Fibroblast of lung (primary cell): ENCODE results near the gene PTOV1. TPM values are rescaled to one million over a fixed set of nuclear protein-coding genes. Genes with fewer than 3 reads are reported as not detected.

Source experiments
- DNase-seq, 2 donors: peaks; one replicate each; pipeline versions ENCODE4 v3.0.0 to v3.0.0-alpha.2; 2010; ENCODE audit warnings: low read depth in 2 of 2
- H2AFZ ChIP-seq: 2 replicates; pipeline ENCODE4 v1.5.1; 2012; ENCODE audit warnings: low read length, control low read depth, inconsistent platforms
- H3K27ac ChIP-seq: 2 replicates; pipeline ENCODE4 v1.5.1; 2011; ENCODE audit warnings: low read length, control low read depth; ENCODE audit not compliant: insufficient read depth
- H3K27me3 ChIP-seq: 2 replicates; pipeline ENCODE4 v1.5.1; 2011; ENCODE audit warnings: mild to moderate bottlenecking, low read length; ENCODE audit not compliant: control insufficient read depth, insufficient read depth
- H3K36me3 ChIP-seq: 2 replicates; pipeline ENCODE4 v1.5.1; 2011; ENCODE audit warnings: low read length; ENCODE audit not compliant: control insufficient read depth, insufficient read depth
- H3K4me1 ChIP-seq: 2 replicates; pipeline ENCODE4 v1.5.1; 2011; ENCODE audit warnings: low read length; ENCODE audit not compliant: control insufficient read depth, insufficient read depth; ENCODE audit errors: extremely low read depth
- H3K4me2 ChIP-seq: 2 replicates; pipeline ENCODE4 v1.5.1; 2011; ENCODE audit warnings: low read length, control low read depth; ENCODE audit not compliant: insufficient read depth; ENCODE audit errors: extremely low read depth
- H3K4me3 ChIP-seq, 4 experiments: fragments of 200-600 bp in 1 of 4; sonication (generic) in 1 of 4; replicated peaks in 1 of 4; 2 replicates each; pipeline ENCODE4 v1.5.1; 2011 to 2016; ENCODE audit warnings: low read length in 4 of 4, low read depth in 3 of 4, mild to moderate bottlenecking in 3 of 4, control low read depth in 2 of 4, inconsistent platforms in 1 of 4, mixed read lengths in 1 of 4; ENCODE audit not compliant: insufficient read depth in 1 of 4; ENCODE audit errors: control extremely low read depth in 1 of 4
- H3K79me2 ChIP-seq: 2 replicates; pipeline ENCODE4 v1.5.1; 2012; ENCODE audit warnings: mild to moderate bottlenecking, low read length, inconsistent platforms; ENCODE audit not compliant: control insufficient read depth, insufficient read depth
- H3K9ac ChIP-seq: 2 replicates; pipeline ENCODE4 v1.5.1; 2011; ENCODE audit warnings: mild to moderate bottlenecking, low read length, control low read depth; ENCODE audit not compliant: insufficient read depth
- H3K9me3 ChIP-seq: 2 replicates; pipeline ENCODE4 v1.5.1; 2012; ENCODE audit warnings: low read depth, low read length; ENCODE audit not compliant: control insufficient read depth, insufficient read depth
- H4K20me1 ChIP-seq: 2 replicates; pipeline ENCODE4 v1.5.1; 2011; ENCODE audit warnings: low read length; ENCODE audit not compliant: control insufficient read depth, insufficient read depth; ENCODE audit errors: extremely low read depth
- CTCF ChIP-seq, 2 donors: IDR thresholded peaks in 1 of 2; conservative IDR thresholded peaks in 1 of 2; 1 replicate in 1 of 2; 2 replicates in 1 of 2; pipeline ENCODE4 v1.5.1; 2011 to 2012; ENCODE audit warnings: low read length in 2 of 2, control low read depth in 1 of 2, inconsistent platforms in 1 of 2, low read depth in 1 of 2, mild to moderate bottlenecking in 1 of 2
- EZH2 ChIP-seq: IDR thresholded peaks from 2 replicates; pipeline ENCODE4 v1.5.1; 2012; ENCODE audit warnings: low read length, control low read depth, mild to moderate bottlenecking; ENCODE audit errors: missing control alignments
- polyA plus RNA-seq, 2 donors: library from polyadenylated mRNA; depleted of rRNA in 1 of 2; stranded (reverse) in 1 of 2; unstranded in 1 of 2; fragments of >200 nt; gene quantifications; 2 replicates each; pipeline ENCODE4 v1.2.1, GENCODE V29; 2011 to 2012; ENCODE audit warnings: missing spikeins in 1 of 2
- total RNA-seq: library from RNA; depleted of rRNA; stranded (reverse); fragments of >200 nt; gene quantifications from 2 replicates; pipeline ENCODE4 v1.2.1, GENCODE V29; 2014

Gene PTOV1
- total and polyA plus RNA-seq, 2 donors (not counting 1 experiment from before 2014, with no cell fraction given) = 41.1 to 56.0 TPM

GRCh38 chr19:49857838-49858087 is 6.8 kb downstream of the PTOV1 start:
- Histone ChIP-seq H3K4me1 (peaks cover 6% of the 10 kb centered on the region), H3K27ac (no peak overlapping the region), H2AFZ (no peak overlapping the region), H3K27me3 (no peaks in the 10 kb centered on the region), H3K4me3 (no peak overlapping the region), H3K79me2 (peaks cover 15% of the 10 kb centered on the region), H4K20me1 (no peaks in the 10 kb centered on the region), H3K9ac (no peak overlapping the region), H3K36me3 (peaks cover 46% of the 10 kb centered on the region), H3K4me2 (no peak overlapping the region), H3K9me3 (no peaks in the 10 kb centered on the region)
- DNase-seq = no peak
- no peak for TF ChIP-seq CTCF (conservative IDR thresholded peaks at IDR 0.05 in 1 of 2, IDR thresholded peaks at IDR 0.05 in 1 of 2; ENCODE audit: low read depth in 1 of 2, low read length in 2 of 2)
- no peak for TF ChIP-seq EZH2

DNA sequence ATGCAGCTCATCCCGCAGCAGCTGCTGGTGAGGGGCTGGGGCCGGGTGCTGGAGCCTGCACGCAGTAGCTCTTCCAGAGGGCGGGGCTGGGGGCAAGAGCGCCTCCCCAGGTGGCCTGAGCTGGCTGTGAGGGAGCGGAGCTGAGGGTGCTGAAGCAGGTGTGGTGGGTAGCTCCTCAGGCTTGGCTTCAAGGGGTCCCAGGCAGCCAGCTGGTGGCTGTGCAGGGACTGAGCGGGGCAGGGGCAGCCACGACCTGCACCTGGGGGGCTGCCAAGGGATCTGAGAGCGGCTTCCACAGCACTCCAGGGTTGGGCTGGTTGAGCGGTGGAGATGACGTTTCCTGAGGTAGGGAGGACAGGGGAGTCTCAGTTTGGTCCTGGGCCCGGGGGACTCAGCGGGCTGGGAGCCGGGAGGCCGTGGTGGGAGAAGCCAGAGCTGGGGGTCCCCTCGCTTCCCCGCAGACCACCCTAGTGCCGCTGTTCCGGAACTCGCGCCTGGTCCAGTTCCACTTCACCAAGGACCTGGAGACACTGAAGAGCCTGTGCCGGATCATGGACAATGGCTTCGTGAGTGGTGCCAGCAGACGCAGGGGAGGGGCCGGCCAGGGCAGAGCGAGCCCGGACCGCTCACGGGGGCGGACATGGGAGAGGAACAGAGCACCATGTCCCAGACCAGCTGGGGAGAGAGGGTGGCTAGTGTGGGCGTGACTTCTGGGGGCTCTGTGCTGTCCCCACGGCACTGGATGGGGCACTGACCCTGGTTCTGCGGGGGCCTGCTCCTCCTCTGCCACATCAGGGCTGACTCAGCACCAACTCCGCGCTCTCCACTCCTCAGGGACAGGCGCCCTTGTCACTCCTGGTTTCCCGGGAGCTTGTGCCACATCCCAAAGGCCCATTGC is 7.4 kb downstream of the PTOV1 start:
- Histone ChIP-seq H3K9ac (no peak overlapping the region), H3K9me3 (no peaks in the 10 kb centered on the region), H3K27me3 (no peaks in the 10 kb centered on the region), H3K36me3 (peaks cover 51% of the 10 kb centered on the region), H3K4me2 (no peak overlapping the region), H2AFZ (no peak overlapping the region), H3K4me3 (no peak overlapping the region), H3K27ac (peak overlapping the region; percentile 34), H3K4me1 (peaks cover 6% of the 10 kb centered on the region), H4K20me1 (no peaks in the 10 kb centered on the region), H3K79me2 (peaks cover 12% of the 10 kb centered on the region)
- DNase-seq = no peak
- TF ChIP-seq CTCF (conservative IDR thresholded peaks at IDR 0.05 in 1 of 2, IDR thresholded peaks at IDR 0.05 in 1 of 2; ENCODE audit: low read depth in 1 of 2, low read length in 2 of 2) (no peak), EZH2 (no peak)

DNA sequence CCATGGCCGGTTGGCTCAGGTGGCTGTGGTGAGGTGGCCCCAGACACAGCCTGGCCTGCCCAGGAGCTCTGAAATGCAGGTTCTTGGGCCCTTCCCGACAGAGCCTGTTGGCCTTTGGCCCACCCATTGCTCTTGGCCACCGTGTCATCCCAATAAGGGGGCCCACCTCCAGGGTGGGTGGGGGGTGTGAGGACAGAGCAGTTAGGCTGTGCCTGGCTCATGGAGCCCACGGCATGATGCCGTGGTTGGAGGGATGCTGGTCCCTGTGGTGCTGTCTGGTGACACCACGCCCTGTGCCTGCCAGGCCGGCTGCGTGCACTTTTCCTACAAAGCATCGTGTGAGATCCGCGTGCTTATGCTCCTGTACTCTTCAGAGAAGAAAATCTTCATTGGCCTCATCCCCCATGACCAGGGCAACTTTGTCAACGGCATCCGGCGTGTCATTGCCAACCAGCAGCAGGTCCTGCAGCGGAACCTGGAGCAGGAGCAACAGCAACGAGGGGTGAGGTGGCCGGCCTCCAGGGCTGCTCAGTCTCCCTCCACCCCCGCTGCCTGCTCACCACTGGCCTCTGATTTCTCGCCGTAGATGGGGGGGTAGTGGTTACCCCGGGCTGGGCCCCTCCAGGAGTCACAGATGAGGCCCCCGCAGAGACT is 8.8 kb downstream of the PTOV1 start:
- Histone ChIP-seq H3K27ac (peak overlapping the region; percentile 58), H2AFZ (no peak overlapping the region)

More for the DNA sequence above, 8.8 kb downstream of the PTOV1 start:
- Histone ChIP-seq H3K9ac (no peak overlapping the region), H3K79me2 (peaks cover 9% of the 10 kb centered on the region), H3K27me3 (no peaks in the 10 kb centered on the region), H3K4me2 (no peak overlapping the region), H3K4me3 (no peak overlapping the region), H4K20me1 (no peaks in the 10 kb centered on the region), H3K4me1 (peaks cover 6% of the 10 kb centered on the region), H3K9me3 (no peaks in the 10 kb centered on the region), H3K36me3 (peaks cover 59% of the 10 kb centered on the region)
- DNase-seq = no peak
- TF ChIP-seq CTCF (conservative IDR thresholded peaks at IDR 0.05 in 1 of 2, IDR thresholded peaks at IDR 0.05 in 1 of 2; ENCODE audit: low read depth in 1 of 2, low read length in 2 of 2) (no peak), EZH2 (no peak)
